ENCODE measurements around the gene CBR3. TPM values are rescaled to one million over a fixed set of nuclear protein-coding genes. Genes with fewer than 3 reads are reported as not detected.

Gene CBR3
- total RNA-seq, 2 experiments from 2014 or later, result 25.8 to 27.6 TPM

- DNase-seq, result no peak
- ChIA-PET POLR2A (no interaction called here), CTCF (interaction anchor here (1.0 kb wide), 1 partner anchor 9 kb away, joined by 3 read pairs; no protein-coding TSS in a partner anchor)
- Mint-ChIP-seq H3K4me3 (no peak overlapping the region), H3K36me3 (peaks cover 2% of the 10 kb centered on the region), H3K4me1 (ENCODE audit: low read depth) (no peaks in the 10 kb centered on the region), H3K27ac (no peak overlapping the region), H3K27me3 (no peaks in the 10 kb centered on the region), H3K9me3 (no peaks in the 10 kb centered on the region)
- intact Hi-C loops (cut with micrococcal nuclease), result no loop called here
These were observed 59.1 kb downstream of the CBR3 start for GRCh38 chr21:36194024-36194423.

- Mint-ChIP-seq H3K4me1 (ENCODE audit: low read depth) (no peaks in the 10 kb centered on the region), H3K9me3 (no peaks in the 10 kb centered on the region), H3K27ac (no peak overlapping the region), H3K4me3 (no peak overlapping the region), H3K36me3 (peaks cover 9% of the 10 kb centered on the region), H3K27me3 (no peaks in the 10 kb centered on the region)
- POLR2A ChIA-PET, result no interaction called here
- CTCF ChIA-PET, result no interaction called here
- DNase-seq, result no peak
- intact Hi-C loops (cut with micrococcal nuclease), result no loop called here
These were observed 60.7 kb downstream of the CBR3 start for GRCh38 chr21:36195613-36196012.

Other genes with a start within 250 kb of the CBR3 start
- 10 to 100 TPM; 13.5 to 18.9 TPM for gene SETD4, start 74.6 kb upstream of the CBR3 start, total RNA-seq
- 10 to 100 TPM; 45.6 to 47.2 TPM for gene CBR1, start 65.1 kb upstream of the CBR3 start, total RNA-seq
- 10 to 100 TPM; 19.4 to 19.6 TPM for gene DOP1B, start 21.7 kb downstream of the CBR3 start, total RNA-seq
- gene MORC3, start 185.1 kb downstream of the CBR3 start, total RNA-seq, result 10 to 100 TPM; 27.7 to 30.0 TPM

All from activated CD4-positive, alpha-beta memory T cell treated with anti-CD3 and anti-CD28 coated beads for 36 hours (primary cell).